Epithelial cell of alveolus of lung (primary cell): ENCODE data around the gene GTF2H2. TPM values are rescaled to one million over a fixed set of nuclear protein-coding genes. Genes with fewer than 3 reads are reported as not detected.

Source experiments
- total RNA-seq: library from RNA; depleted of rRNA; stranded (reverse); fragments of >200 nt; gene quantifications from 2 replicates; pipeline ENCODE4 v1.2.1, GENCODE V29; 2015

GTF2H2 gene
- total RNA-seq = 16.3 and 19.4 TPM in 2 replicates

GRCh38 chr5:71067262-71067928, at the start of gene GTF2H2:
Gene GTF2H2, minus strand, starts transcription at chr5:71067676. Its CDS starts 4,913 bp downstream, at chr5:71062763.

GRCh38 chr5:71025289-71025953, 42.1 kb downstream of the GTF2H2 start, which contains the start of gene NAIP:
Gene NAIP, minus strand, starts transcription at chr5:71025339. Its CDS starts 12,424 bp downstream, at chr5:71012915.

Other genes starting within 250 kb of the GTF2H2 start
- gene SERF1A, start 167.0 kb downstream of the GTF2H2 start, total RNA-seq = 14.0 and 18.7 TPM in 2 replicates
- gene SMN1, start 142.6 kb downstream of the GTF2H2 start, total RNA-seq = 33.7 and 36.3 TPM in 2 replicates
- 0.78 and 4.2 TPM in 2 replicates for gene NAIP, start 42.3 kb downstream of the GTF2H2 start, total RNA-seq